Lower leg skin (tissue), 4 donors: Measurements from ENCODE around the gene TCL1B. TPM values are rescaled to one million over a fixed set of nuclear protein-coding genes. Genes with fewer than 3 reads are reported as not detected.

Experiments used
- DNase-seq, 2 donors: peaks; one replicate each; pipeline ENCODE4 v3.0.0-alpha.2; 2019; ENCODE audit warnings: low spot score in 2 of 2
- H3K4me3 ChIP-seq: fragments of 200-600 bp; sonication (generic); 2 replicates; pipeline ENCODE4 v1.5.1; 2017; ENCODE audit warnings: mild to moderate bottlenecking, low read depth; ENCODE audit not compliant: poor library complexity, severe bottlenecking
- CTCF ChIP-seq, 3 donors: fragments of 450-650 bp; IDR thresholded peaks; one replicate each; pipeline ENCODE4 v1.5.1; 2016; ENCODE audit warnings: antibody characterized with exemption in 3 of 3, mild to moderate bottlenecking in 3 of 3, moderate library complexity in 2 of 3
- POLR2A ChIP-seq, 2 donors: fragments of 450-650 bp; IDR thresholded peaks; one replicate each; pipeline ENCODE4 v1.6.1; 2016 to 2017; ENCODE audit warnings: antibody characterized with exemption in 2 of 2, mild to moderate bottlenecking in 1 of 2, moderate library complexity in 1 of 2
- WGBS, 2 donors: methylation state at CpG; one replicate each; pipeline ENCODE4 v1.1.5; 2018; 5-methylcytosine and 5-hydroxymethylcytosine counted together
- intact Hi-C: fragments of 100-400 bp; cut with DNase I; formaldehyde crosslinking; loops from one replicate; pipeline ENCODE4 v1.15.0; 2023; ENCODE audit warnings: low total_unique reads
- total RNA-seq, 4 donors: library from RNA; depleted of rRNA; stranded (reverse); fragments of >200 nt; gene quantifications; one replicate each; pipeline ENCODE4 v1.1.0, GENCODE V29; 2016

The TCL1B gene
- total RNA-seq, 4 donors from 2014 or later, result not detected

- TF ChIP-seq CTCF (IDR thresholded peaks at IDR 0.05) (no peak), POLR2A (IDR thresholded peaks at IDR 0.05) (no peak)
- intact Hi-C loops, result no loop called here
- DNase-seq, result no peak
- H3K4me3 ChIP-seq, result no peak overlapping the region
- WGBS, 2 donors, result 53 to 57% methylated on average over 7 of the region's 7 CpGs
Measured at GRCh38 chr14:95659293-95659989, 26.8 kb upstream of the TCL1B start.

- WGBS, 2 donors, result 38 to 51% methylated on average over 5 of the region's 5 CpGs
- intact Hi-C loops, result no loop called here
- DNase-seq, result no peak
- no peak overlapping the region for H3K4me3 ChIP-seq
- TF ChIP-seq CTCF (IDR thresholded peaks at IDR 0.05) (no peak), POLR2A (IDR thresholded peaks at IDR 0.05) (no peak)
Measured at GRCh38 chr14:95659990-95660385, 26.2 kb upstream of the TCL1B start.

GRCh38 chr14:95660651-95661515 is 25.3 kb upstream of the TCL1B start:
- no peak overlapping the region for H3K4me3 ChIP-seq
- TF ChIP-seq POLR2A (IDR thresholded peaks at IDR 0.05) (no peak), CTCF (IDR thresholded peaks at IDR 0.05) (no peak)
- intact Hi-C loops, result no loop called here
- DNase-seq, result peak in 1 of 2 donors; percentile 53
- 47 to 55% methylated on average over 13 of the region's 13 CpGs for WGBS, 2 donors

- intact Hi-C loops, result no loop called here
- no peak overlapping the region for H3K4me3 ChIP-seq
- DNase-seq, result no peak
- WGBS, 2 donors, result 19 to 20% methylated on average over 4 of the region's 4 CpGs
- TF ChIP-seq POLR2A (IDR thresholded peaks at IDR 0.05), result no peak
- no peak for TF ChIP-seq CTCF (IDR thresholded peaks at IDR 0.05)
Measured at GRCh38 chr14:95662376-95663186, 23.6 kb upstream of the TCL1B start.

- TF ChIP-seq POLR2A (IDR thresholded peaks at IDR 0.05) (no peak), CTCF (IDR thresholded peaks at IDR 0.05) (no peak)
- 55 to 69% methylated on average over 5 of the region's 5 CpGs for WGBS, 2 donors
- intact Hi-C loops, result no loop called here
- peak in 1 of 2 donors; percentile 40 for DNase-seq
- no peak overlapping the region for H3K4me3 ChIP-seq
Measured at GRCh38 chr14:95663226-95663797, 22.9 kb upstream of the TCL1B start.
